WTC11 (cell line): Measurements from ENCODE around the gene NOP9. TPM values are rescaled to one million over a fixed set of nuclear protein-coding genes. Genes with fewer than 3 reads are reported as not detected.

Experiments
- ATAC-seq: fragments of 200-7000 bp; cut with Tn5 transposase; 2 replicates; pipeline ENCODE4 v1.10.0; 2021; ENCODE audit warnings: mild to moderate bottlenecking, moderate library complexity
- CTCF ChIA-PET: fragments of 300-600 bp; sonication (Branson Sonifier 250); formaldehyde crosslinking; loops from one replicate; lab custom pipeline; 2021; ENCODE audit warnings: antibody characterized with exemption; lab: Charles Lee
- POLR2A ChIA-PET: fragments of 350-600 bp; sonication (Branson Sonifier 250); formaldehyde crosslinking; loops from one replicate; lab custom pipeline; 2021; ENCODE audit warnings: antibody characterized with exemption; lab: Charles Lee
- DNase-seq: peaks from one replicate; pipeline ENCODE4 v3.0.0; 2021; ENCODE audit warnings: low spot score
- H3K27ac Mint-ChIP-seq: 2 replicates; pipeline ENCODE4 v1.8.0; 2021; ENCODE audit warnings: mixed read lengths
- H3K27me3 Mint-ChIP-seq: 2 replicates; pipeline ENCODE4 v1.8.0; 2021; ENCODE audit warnings: low read depth, mild to moderate bottlenecking, moderate library complexity, mixed read lengths
- H3K36me3 Mint-ChIP-seq: 2 replicates; pipeline ENCODE4 v1.8.0; 2021; ENCODE audit warnings: mixed read lengths
- H3K4me1 Mint-ChIP-seq: 2 replicates; pipeline ENCODE4 v1.8.0; 2022; ENCODE audit warnings: mixed read lengths
- H3K4me3 Mint-ChIP-seq: 2 replicates; pipeline ENCODE4 v1.8.0; 2021; ENCODE audit warnings: mild to moderate bottlenecking, moderate library complexity, mixed read lengths
- H3K9me3 Mint-ChIP-seq: 2 replicates; pipeline ENCODE4 v1.8.0; 2021; ENCODE audit warnings: mixed read lengths
- ATF1 ChIP-seq: sonication (generic); formaldehyde crosslinking; IDR thresholded peaks from 2 replicates; pipeline ENCODE4 v1.8.1; 2023; ENCODE audit warnings: mild to moderate bottlenecking, moderate library complexity, missing genetic modification reagents
- CREM ChIP-seq: sonication (generic); formaldehyde crosslinking; IDR thresholded peaks from 2 replicates; pipeline ENCODE4 v1.8.1; 2022; ENCODE audit warnings: mild to moderate bottlenecking, missing genetic modification reagents, moderate library complexity
- ELF4 ChIP-seq: sonication (generic); formaldehyde crosslinking; IDR thresholded peaks from 2 replicates; pipeline ENCODE4 v1.8.1; 2022; ENCODE audit warnings: low read depth, mild to moderate bottlenecking, moderate library complexity, missing genetic modification reagents
- FOXJ3 ChIP-seq: sonication (generic); formaldehyde crosslinking; IDR thresholded peaks from 2 replicates; pipeline ENCODE4 v1.9.0; 2021; ENCODE audit warnings: missing genetic modification reagents, mild to moderate bottlenecking, borderline replicate concordance
- GTF2I ChIP-seq: fragments of 250-450 bp; sonication (Bioruptor Pico); conservative IDR thresholded peaks from 2 replicates; pipeline ENCODE4 v1.4.0; 2021; ENCODE audit warnings: mild to moderate bottlenecking
- JAZF1 ChIP-seq: fragments of 250-450 bp; sonication (Bioruptor Pico); IDR thresholded peaks from 2 replicates; pipeline ENCODE4 v1.9.0; 2021; ENCODE audit warnings: moderate library complexity, mild to moderate bottlenecking, inconsistent platforms
- MYBL2 ChIP-seq: sonication (generic); formaldehyde crosslinking; IDR thresholded peaks from 2 replicates; pipeline ENCODE4 v1.8.1; 2023; ENCODE audit warnings: mild to moderate bottlenecking, moderate library complexity, missing genetic modification reagents
- NFYB ChIP-seq: sonication (generic); formaldehyde crosslinking; conservative IDR thresholded peaks from 2 replicates; pipeline ENCODE4 v1.8.0; 2022; ENCODE audit warnings: low read depth, missing genetic modification reagents
- NR2C2 ChIP-seq: sonication (generic); formaldehyde crosslinking; IDR thresholded peaks from 2 replicates; pipeline ENCODE4 v1.8.0; 2022; ENCODE audit warnings: mild to moderate bottlenecking, missing genetic modification reagents
- SMAD3 ChIP-seq: sonication (generic); formaldehyde crosslinking; IDR thresholded peaks from 2 replicates; pipeline ENCODE4 v1.8.0; 2022; ENCODE audit warnings: missing genetic modification reagents, mild to moderate bottlenecking, borderline replicate concordance
- ZNF138 ChIP-seq: sonication (generic); formaldehyde crosslinking; conservative IDR thresholded peaks from 2 replicates; pipeline ENCODE4 v1.8.1; 2022; ENCODE audit warnings: mild to moderate bottlenecking, moderate library complexity, missing genetic modification reagents
- ZNF396 ChIP-seq: fragments of 250-450 bp; sonication (Bioruptor Pico); IDR thresholded peaks from 2 replicates; pipeline ENCODE4 v1.8.0; 2021; ENCODE audit warnings: mild to moderate bottlenecking, moderate library complexity, borderline replicate concordance
- total RNA-seq: library from RNA; stranded (reverse); gene quantifications from 3 replicates; pipeline ENCODE4 v1.2.3, GENCODE V29; 2021
- TF ChIP-seq, protein P1 (sequence below): sonication (generic); formaldehyde crosslinking; IDR thresholded peaks from 2 replicates; pipeline ENCODE4 v1.8.1; 2022; ENCODE audit warnings: missing genetic modification reagents, borderline replicate concordance
- TF ChIP-seq, protein P2 (sequence below): fragments of 250-450 bp; sonication (Bioruptor Pico); IDR thresholded peaks from 2 replicates; pipeline ENCODE4 v1.9.0; 2021; ENCODE audit warnings: mild to moderate bottlenecking
- TF ChIP-seq, protein P3 (sequence below): sonication (generic); formaldehyde crosslinking; IDR thresholded peaks from 2 replicates; pipeline ENCODE4 v1.8.0; 2023; ENCODE audit warnings: mild to moderate bottlenecking, missing genetic modification reagents
- TF ChIP-seq, protein P4 (sequence below): sonication (generic); formaldehyde crosslinking; IDR thresholded peaks from 2 replicates; pipeline ENCODE4 v1.8.0; 2022; ENCODE audit warnings: mild to moderate bottlenecking, missing genetic modification reagents
- TF ChIP-seq, protein P5 (sequence below): fragments of 250-450 bp; sonication (Bioruptor Pico); IDR thresholded peaks from 2 replicates; pipeline ENCODE4 v1.8.0; 2021; ENCODE audit warnings: mild to moderate bottlenecking
- TF ChIP-seq, protein P6 (sequence below): fragments of 200-600 bp; IDR thresholded peaks from 2 replicates; pipeline ENCODE4 v1.8.0; 2022; ENCODE audit warnings: antibody characterized with exemption

The NOP9 gene
- total RNA-seq, 1 experiment from 2014 or later = 44.4 TPM

DNA sequence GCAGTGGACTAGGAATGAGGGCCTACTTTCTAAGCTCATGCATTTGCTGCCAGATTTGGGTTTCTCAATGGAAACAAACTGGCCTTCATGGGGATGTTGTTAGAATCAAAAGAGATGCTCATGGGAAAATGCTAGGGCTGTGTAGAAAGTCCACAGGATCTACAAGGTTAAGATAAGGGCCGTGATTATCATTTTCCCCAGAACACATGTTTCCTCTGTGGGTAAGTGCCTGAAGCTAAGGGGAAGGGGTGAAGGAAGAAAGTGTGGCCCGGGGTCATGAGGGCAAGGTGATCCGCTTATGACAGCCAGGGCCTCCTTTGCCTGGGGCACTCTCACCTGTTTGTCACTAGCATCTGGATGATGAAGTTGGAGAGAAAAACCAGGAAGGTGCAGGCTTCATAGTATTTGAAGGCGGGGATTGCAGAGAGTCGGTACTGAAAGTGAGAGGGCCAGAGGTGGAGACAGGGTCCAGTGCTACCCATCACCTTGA lies 25.4 kb downstream of the NOP9 start (continued):
- no peak for TF ChIP-seq SMAD3
- no peak for TF ChIP-seq FOXJ3 (CRISPR knock-in tag)
- TF ChIP-seq ATF1 (CRISPR knock-in tag) = no peak
- TF ChIP-seq, all 79 proteins: peak for 0

DNA sequence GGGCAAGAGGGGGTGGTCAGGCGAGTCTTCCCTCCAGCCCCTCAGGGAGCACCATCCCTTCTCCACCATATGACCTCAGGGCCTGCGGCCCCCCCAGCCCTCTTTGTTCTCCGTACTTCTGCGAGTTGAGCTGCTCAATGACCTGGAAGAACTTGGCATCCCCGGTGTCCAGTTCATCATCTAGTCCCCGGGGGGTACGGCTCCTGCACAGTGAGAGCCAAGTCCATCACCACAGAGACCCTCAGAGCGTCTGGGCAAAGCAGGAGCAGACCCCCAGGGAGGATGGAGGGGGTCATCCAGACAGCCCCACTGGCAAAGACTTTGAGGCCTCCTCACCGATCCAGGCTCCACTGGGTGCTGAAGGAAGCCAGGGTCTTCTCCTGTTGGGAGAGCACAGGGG lies 26.3 kb downstream of the NOP9 start:
- H3K36me3 Mint-ChIP-seq = no peaks in the 10 kb centered on the region
- no peaks in the 10 kb centered on the region for H3K9me3 Mint-ChIP-seq
- peaks cover 76% of the 10 kb centered on the region for H3K27me3 Mint-ChIP-seq
- no peak overlapping the region for H3K4me3 Mint-ChIP-seq
- TF ChIP-seq NR2C2 (CRISPR knock-in tag) (no peak), MYBL2 (no peak), GTF2I (no peak), ZNF138 (CRISPR knock-in tag) (no peak), NFYB (CRISPR knock-in tag) (no peak)
- TF ChIP-seq, protein P1, sequence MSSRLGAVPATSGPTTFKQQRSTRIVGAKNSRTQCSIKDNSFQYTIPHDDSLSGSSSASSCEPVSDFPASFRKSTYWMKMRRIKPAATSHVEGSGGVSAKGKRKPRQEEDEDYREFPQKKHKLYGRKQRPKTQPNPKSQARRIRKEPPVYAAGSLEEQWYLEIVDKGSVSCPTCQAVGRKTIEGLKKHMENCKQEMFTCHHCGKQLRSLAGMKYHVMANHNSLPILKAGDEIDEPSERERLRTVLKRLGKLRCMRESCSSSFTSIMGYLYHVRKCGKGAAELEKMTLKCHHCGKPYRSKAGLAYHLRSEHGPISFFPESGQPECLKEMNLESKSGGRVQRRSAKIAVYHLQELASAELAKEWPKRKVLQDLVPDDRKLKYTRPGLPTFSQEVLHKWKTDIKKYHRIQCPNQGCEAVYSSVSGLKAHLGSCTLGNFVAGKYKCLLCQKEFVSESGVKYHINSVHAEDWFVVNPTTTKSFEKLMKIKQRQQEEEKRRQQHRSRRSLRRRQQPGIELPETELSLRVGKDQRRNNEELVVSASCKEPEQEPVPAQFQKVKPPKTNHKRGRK (CRISPR knock-in tag) = no peak
- TF ChIP-seq, protein P2, sequence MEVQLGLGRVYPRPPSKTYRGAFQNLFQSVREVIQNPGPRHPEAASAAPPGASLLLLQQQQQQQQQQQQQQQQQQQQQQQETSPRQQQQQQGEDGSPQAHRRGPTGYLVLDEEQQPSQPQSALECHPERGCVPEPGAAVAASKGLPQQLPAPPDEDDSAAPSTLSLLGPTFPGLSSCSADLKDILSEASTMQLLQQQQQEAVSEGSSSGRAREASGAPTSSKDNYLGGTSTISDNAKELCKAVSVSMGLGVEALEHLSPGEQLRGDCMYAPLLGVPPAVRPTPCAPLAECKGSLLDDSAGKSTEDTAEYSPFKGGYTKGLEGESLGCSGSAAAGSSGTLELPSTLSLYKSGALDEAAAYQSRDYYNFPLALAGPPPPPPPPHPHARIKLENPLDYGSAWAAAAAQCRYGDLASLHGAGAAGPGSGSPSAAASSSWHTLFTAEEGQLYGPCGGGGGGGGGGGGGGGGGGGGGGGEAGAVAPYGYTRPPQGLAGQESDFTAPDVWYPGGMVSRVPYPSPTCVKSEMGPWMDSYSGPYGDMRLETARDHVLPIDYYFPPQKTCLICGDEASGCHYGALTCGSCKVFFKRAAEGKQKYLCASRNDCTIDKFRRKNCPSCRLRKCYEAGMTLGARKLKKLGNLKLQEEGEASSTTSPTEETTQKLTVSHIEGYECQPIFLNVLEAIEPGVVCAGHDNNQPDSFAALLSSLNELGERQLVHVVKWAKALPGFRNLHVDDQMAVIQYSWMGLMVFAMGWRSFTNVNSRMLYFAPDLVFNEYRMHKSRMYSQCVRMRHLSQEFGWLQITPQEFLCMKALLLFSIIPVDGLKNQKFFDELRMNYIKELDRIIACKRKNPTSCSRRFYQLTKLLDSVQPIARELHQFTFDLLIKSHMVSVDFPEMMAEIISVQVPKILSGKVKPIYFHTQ (CRISPR knock-in tag) = no peak
- TF ChIP-seq, protein P3, sequence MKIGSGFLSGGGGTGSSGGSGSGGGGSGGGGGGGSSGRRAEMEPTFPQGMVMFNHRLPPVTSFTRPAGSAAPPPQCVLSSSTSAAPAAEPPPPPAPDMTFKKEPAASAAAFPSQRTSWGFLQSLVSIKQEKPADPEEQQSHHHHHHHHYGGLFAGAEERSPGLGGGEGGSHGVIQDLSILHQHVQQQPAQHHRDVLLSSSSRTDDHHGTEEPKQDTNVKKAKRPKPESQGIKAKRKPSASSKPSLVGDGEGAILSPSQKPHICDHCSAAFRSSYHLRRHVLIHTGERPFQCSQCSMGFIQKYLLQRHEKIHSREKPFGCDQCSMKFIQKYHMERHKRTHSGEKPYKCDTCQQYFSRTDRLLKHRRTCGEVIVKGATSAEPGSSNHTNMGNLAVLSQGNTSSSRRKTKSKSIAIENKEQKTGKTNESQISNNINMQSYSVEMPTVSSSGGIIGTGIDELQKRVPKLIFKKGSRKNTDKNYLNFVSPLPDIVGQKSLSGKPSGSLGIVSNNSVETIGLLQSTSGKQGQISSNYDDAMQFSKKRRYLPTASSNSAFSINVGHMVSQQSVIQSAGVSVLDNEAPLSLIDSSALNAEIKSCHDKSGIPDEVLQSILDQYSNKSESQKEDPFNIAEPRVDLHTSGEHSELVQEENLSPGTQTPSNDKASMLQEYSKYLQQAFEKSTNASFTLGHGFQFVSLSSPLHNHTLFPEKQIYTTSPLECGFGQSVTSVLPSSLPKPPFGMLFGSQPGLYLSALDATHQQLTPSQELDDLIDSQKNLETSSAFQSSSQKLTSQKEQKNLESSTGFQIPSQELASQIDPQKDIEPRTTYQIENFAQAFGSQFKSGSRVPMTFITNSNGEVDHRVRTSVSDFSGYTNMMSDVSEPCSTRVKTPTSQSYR = no peak
- TF ChIP-seq, protein P4, sequence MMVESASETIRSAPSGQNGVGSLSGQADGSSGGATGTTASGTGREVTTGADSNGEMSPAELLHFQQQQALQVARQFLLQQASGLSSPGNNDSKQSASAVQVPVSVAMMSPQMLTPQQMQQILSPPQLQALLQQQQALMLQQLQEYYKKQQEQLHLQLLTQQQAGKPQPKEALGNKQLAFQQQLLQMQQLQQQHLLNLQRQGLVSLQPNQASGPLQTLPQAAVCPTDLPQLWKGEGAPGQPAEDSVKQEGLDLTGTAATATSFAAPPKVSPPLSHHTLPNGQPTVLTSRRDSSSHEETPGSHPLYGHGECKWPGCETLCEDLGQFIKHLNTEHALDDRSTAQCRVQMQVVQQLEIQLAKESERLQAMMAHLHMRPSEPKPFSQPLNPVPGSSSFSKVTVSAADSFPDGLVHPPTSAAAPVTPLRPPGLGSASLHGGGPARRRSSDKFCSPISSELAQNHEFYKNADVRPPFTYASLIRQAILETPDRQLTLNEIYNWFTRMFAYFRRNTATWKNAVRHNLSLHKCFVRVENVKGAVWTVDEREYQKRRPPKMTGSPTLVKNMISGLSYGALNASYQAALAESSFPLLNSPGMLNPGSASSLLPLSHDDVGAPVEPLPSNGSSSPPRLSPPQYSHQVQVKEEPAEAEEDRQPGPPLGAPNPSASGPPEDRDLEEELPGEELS (CRISPR knock-in tag) = no peak
- no peak for ATAC-seq
- POLR2A ChIA-PET = no interaction called here
- no peak for DNase-seq
- CTCF ChIA-PET = interaction anchor here (0.7 to 17.1 kb wide), 3 partner anchors 19 to 102 kb away, joined by 4 to 518 read pairs (median 5); partner anchors contain the start of genes CBLN3 and KHNYN
- H3K4me1 Mint-ChIP-seq = no peaks in the 10 kb centered on the region; the same call in 1 of the 2 replicates
- H3K27ac Mint-ChIP-seq = no peak overlapping the region

DNA sequence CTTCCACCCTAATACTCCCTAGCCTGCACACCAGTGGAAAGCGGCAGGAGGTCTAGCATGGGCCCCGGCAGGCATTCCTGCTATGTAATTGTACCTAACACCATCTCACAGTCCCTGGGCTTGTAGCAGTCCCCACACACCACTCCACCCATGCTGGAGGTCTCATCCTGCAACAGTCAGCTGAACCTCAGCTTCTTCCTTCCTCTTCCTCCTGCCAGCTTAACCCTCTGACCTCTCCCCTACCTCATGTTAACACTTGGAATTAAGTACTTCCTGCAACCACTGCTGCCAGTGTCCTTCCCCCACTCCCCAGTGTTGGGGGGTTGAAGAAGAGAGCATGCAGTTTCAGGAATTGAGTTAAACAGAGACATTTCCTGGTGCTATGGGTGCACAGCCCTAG lies 27.7 kb downstream of the NOP9 start:
- Mint-ChIP-seq H3K9me3 (no peaks in the 10 kb centered on the region), H3K27ac (no peak overlapping the region), H3K4me1 (peaks cover 4% of the 10 kb centered on the region), H3K36me3 (no peaks in the 10 kb centered on the region), H3K27me3 (peaks cover 81% of the 10 kb centered on the region), H3K4me3 (no peak overlapping the region)
- POLR2A ChIA-PET = interaction anchor here (0.6 kb wide), 1 partner anchor 132 kb away, joined by 9 read pairs; the partner anchor contains the start of gene TM9SF1
- ATAC-seq (no peak), DNase-seq (no peak)
- CTCF ChIA-PET = interaction anchor here (0.8 to 17.1 kb wide), 9 partner anchors 9 to 131 kb away, joined by 3 to 518 read pairs (median 6); partner anchors contain the start of genes CBLN3, KHNYN, LTB4R2 and RIPK3
- no peak for TF ChIP-seq ZNF396 (CRISPR knock-in tag)
- TF ChIP-seq ELF4 (CRISPR knock-in tag) = no peak
- no peak for TF ChIP-seq ATF1 (CRISPR knock-in tag)
- TF ChIP-seq JAZF1 (CRISPR knock-in tag) = no peak
- TF ChIP-seq, protein P5, sequence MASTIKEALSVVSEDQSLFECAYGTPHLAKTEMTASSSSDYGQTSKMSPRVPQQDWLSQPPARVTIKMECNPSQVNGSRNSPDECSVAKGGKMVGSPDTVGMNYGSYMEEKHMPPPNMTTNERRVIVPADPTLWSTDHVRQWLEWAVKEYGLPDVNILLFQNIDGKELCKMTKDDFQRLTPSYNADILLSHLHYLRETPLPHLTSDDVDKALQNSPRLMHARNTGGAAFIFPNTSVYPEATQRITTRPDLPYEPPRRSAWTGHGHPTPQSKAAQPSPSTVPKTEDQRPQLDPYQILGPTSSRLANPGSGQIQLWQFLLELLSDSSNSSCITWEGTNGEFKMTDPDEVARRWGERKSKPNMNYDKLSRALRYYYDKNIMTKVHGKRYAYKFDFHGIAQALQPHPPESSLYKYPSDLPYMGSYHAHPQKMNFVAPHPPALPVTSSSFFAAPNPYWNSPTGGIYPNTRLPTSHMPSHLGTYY (CRISPR knock-in tag) = no peak
- TF ChIP-seq, protein P6, sequence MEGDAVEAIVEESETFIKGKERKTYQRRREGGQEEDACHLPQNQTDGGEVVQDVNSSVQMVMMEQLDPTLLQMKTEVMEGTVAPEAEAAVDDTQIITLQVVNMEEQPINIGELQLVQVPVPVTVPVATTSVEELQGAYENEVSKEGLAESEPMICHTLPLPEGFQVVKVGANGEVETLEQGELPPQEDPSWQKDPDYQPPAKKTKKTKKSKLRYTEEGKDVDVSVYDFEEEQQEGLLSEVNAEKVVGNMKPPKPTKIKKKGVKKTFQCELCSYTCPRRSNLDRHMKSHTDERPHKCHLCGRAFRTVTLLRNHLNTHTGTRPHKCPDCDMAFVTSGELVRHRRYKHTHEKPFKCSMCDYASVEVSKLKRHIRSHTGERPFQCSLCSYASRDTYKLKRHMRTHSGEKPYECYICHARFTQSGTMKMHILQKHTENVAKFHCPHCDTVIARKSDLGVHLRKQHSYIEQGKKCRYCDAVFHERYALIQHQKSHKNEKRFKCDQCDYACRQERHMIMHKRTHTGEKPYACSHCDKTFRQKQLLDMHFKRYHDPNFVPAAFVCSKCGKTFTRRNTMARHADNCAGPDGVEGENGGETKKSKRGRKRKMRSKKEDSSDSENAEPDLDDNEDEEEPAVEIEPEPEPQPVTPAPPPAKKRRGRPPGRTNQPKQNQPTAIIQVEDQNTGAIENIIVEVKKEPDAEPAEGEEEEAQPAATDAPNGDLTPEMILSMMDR = no peak
- TF ChIP-seq CREM (CRISPR knock-in tag) = no peak
